Measurements from ENCODE around the gene SMNDC1. TPM values are rescaled to one million over a fixed set of nuclear protein-coding genes. Genes with fewer than 3 reads are reported as not detected.
A peak's percentile ranks its signal among the peaks of the same experiment; 100 is the strongest.
"Not testable (repeated sequence)": the region's sequence is repeated elsewhere in the genome, so short reads cannot be mapped to it uniquely, and the experiment has no call there.

The SMNDC1 gene
- polyA plus RNA-seq, 2 of the 4 experiments (the other 2 are of a cell fraction), result 27.5 to 40.2 TPM

GRCh38 chr10:110336111-110336721 is 31.5 kb upstream of the SMNDC1 start (continued):
- TF ChIP-seq ELK1 (IDR thresholded peaks at IDR 0.05; ENCODE audit: low read depth, low read length), result no peak
- TF ChIP-seq ATOH8 (CRISPR knock-in tag; IDR thresholded peaks at IDR 0.05; ENCODE audit: low read depth), result no peak
- TF ChIP-seq SMC3 (IDR thresholded peaks at IDR 0.05), result peak; percentile 11; the same call in 1 of the 3 replicates
- no peak for TF ChIP-seq RCOR1 (IDR thresholded peaks at IDR 0.05; ENCODE audit: low read depth, low read length)
- TF ChIP-seq FOSL2 (IDR thresholded peaks at IDR 0.05), result peak; percentile 52; the same call in 1 of the 2 replicates
- peak; percentile 81 for TF ChIP-seq FOSL2 (CRISPR knock-in tag; IDR thresholded peaks at IDR 0.05)
- no peak for TF ChIP-seq HDAC2 (IDR thresholded peaks at IDR 0.05)
- no peak for TF ChIP-seq CHD2 (IDR thresholded peaks at IDR 0.05; ENCODE audit: low read length, partially characterized antibody)
- no peak for TF ChIP-seq HOXB13 (CRISPR knock-in tag; IDR thresholded peaks at IDR 0.05; ENCODE audit: low read depth)

- peak overlapping the region; percentile 68 for H3K4me2 ChIP-seq
- H3K4me3 ChIP-seq, result no peak overlapping the region
- WGBS (ENCODE audit: missing lambda C conversion rate), result 63% methylated on average over 7 of the region's 7 CpGs
- FAIRE-seq (no peak), DNase-seq (ENCODE audit: low read depth in 1 of 2, low spot score in 1 of 2) (no peak), ATAC-seq (peak in 1 of 2 experiments; percentile 52; a peak in 2 of 6 replicates)
- ChIA-PET CTCF (interaction anchor here (0.8 to 4.3 kb wide), 6 partner anchors 12 to 210 kb away, joined by 3 to 18 read pairs (median 8); no protein-coding TSS in a partner anchor), POLR2A (interaction anchor here (0.9 to 1.2 kb wide), 2 partner anchors 31 to 63 kb away, joined by 4 to 5 read pairs; partner anchors contain the start of gene SMNDC1)
- peak overlapping the region; percentile 72 to 86 for H3K27ac ChIP-seq
- H3K4me1 ChIP-seq, result peaks cover 34% of the 10 kb centered on the region
- TF ChIP-seq ELK1 (IDR thresholded peaks at IDR 0.05; ENCODE audit: low read depth, low read length) (no peak), GATA3 (IDR thresholded peaks at IDR 0.05; ENCODE audit: borderline replicate concordance) (no peak), HOXA7 (CRISPR knock-in tag; IDR thresholded peaks at IDR 0.05) (no peak), RNF2 (IDR thresholded peaks at IDR 0.05; ENCODE audit: borderline replicate concordance, low read depth) (no peak), HMGXB4 (CRISPR knock-in tag; IDR thresholded peaks at IDR 0.05; ENCODE audit: borderline replicate concordance) (no peak)
- H3K9me3 ChIP-seq, result no peaks in the 10 kb centered on the region
These were observed 30.8 kb upstream of the SMNDC1 start for GRCh38 chr10:110335314-110336064.

GRCh38 chr10:110334061-110334656 is 29.4 kb upstream of the SMNDC1 start:
- ATAC-seq, result no peak
- no peak for FAIRE-seq
- POLR2A ChIA-PET, result no interaction called here

GRCh38 chr10:110331226-110331795 is 26.6 kb upstream of the SMNDC1 start:
- H3K4me2 ChIP-seq; H3K4me3 ChIP-seq; DNase-seq (ENCODE audit: low read depth in 1 of 2, low spot score in 1 of 2); POLR2A ChIA-PET; H3K9me3 ChIP-seq; ATAC-seq; FAIRE-seq: not testable (repeated sequence)
- Histone ChIP-seq H3K27ac (peak overlapping the region in 1 of 2 experiments; percentile 44; a peak in 2 of 6 replicates), H3K4me1 (peaks cover 28% of the 10 kb centered on the region)
- CTCF ChIA-PET, result interaction anchor here (0.8 to 1.6 kb wide), 5 partner anchors 18 to 215 kb away, joined by 3 to 4 read pairs (median 3); no protein-coding TSS in a partner anchor
- 96% methylated on average over 25 of the region's 32 CpGs for WGBS (ENCODE audit: missing lambda C conversion rate)

More at GRCh38 chr10:110334061-110334656, 29.4 kb upstream of the SMNDC1 start:
- CTCF ChIA-PET, result interaction anchor here (1.1 to 4.3 kb wide), 9 partner anchors 11 to 276 kb away, joined by 3 to 18 read pairs (median 5); no protein-coding TSS in a partner anchor
- DNase-seq (ENCODE audit: low read depth in 1 of 2, low spot score in 1 of 2), result no peak
- Histone ChIP-seq H3K27ac (peak overlapping the region in 1 of 2 experiments; percentile 67; a peak in 3 of 6 replicates), H3K4me2 (no peak overlapping the region), H3K4me3 (no peak overlapping the region), H3K4me1 (peaks cover 34% of the 10 kb centered on the region), H3K9me3 (no peaks in the 10 kb centered on the region)
- TF ChIP-seq FOSL2 (IDR thresholded peaks at IDR 0.05), result no peak
- no peak for TF ChIP-seq FOSL2 (CRISPR knock-in tag; IDR thresholded peaks at IDR 0.05)
- TF ChIP-seq HMGXB4 (CRISPR knock-in tag; IDR thresholded peaks at IDR 0.05; ENCODE audit: borderline replicate concordance), result no peak
- TF ChIP-seq MYC (IDR thresholded peaks at IDR 0.05; ENCODE audit: borderline replicate concordance, low read length), result no peak
- no peak for TF ChIP-seq GATA3 (IDR thresholded peaks at IDR 0.05; ENCODE audit: borderline replicate concordance)
- no peak for TF ChIP-seq KDM5A (IDR thresholded peaks at IDR 0.05)
- no peak for TF ChIP-seq HEYL (CRISPR knock-in tag; IDR thresholded peaks at IDR 0.05)
- 87% methylated on average over 5 of the region's 5 CpGs for WGBS (ENCODE audit: missing lambda C conversion rate)
